ENCODE data around the gene KREMEN1.

KREMEN1 gene

GRCh38 chr22:29149841-29150555, 77.2 kb downstream of the KREMEN1 start:
- DNase-seq (ENCODE audit: low read depth): no peak

- DNase-seq (ENCODE audit: low read depth): no peak
Observed at GRCh38 chr22:29150701-29151100, 77.9 kb downstream of the KREMEN1 start.

- no peak for DNase-seq (ENCODE audit: low read depth)
Observed at GRCh38 chr22:29151316-29151715, 78.5 kb downstream of the KREMEN1 start.

- DNase-seq (ENCODE audit: low read depth): no peak
Observed at GRCh38 chr22:29152045-29152953, 79.5 kb downstream of the KREMEN1 start.

GRCh38 chr22:29152954-29153719, 80.3 kb downstream of the KREMEN1 start:
- DNase-seq (ENCODE audit: low read depth): no peak

- peak; percentile 64 for DNase-seq (ENCODE audit: low read depth)
Observed at GRCh38 chr22:29154364-29155048, 81.7 kb downstream of the KREMEN1 start.

GRCh38 chr22:29155966-29156365, 83.1 kb downstream of the KREMEN1 start:
- no peak for DNase-seq (ENCODE audit: low read depth)

- no peak for DNase-seq (ENCODE audit: low read depth)
Observed at GRCh38 chr22:29156507-29156906, 83.7 kb downstream of the KREMEN1 start.

- no peak for DNase-seq (ENCODE audit: low read depth)
Observed at GRCh38 chr22:29157759-29158535, 85.1 kb downstream of the KREMEN1 start.

GRCh38 chr22:29158546-29158945, 85.7 kb downstream of the KREMEN1 start:
- no peak for DNase-seq (ENCODE audit: low read depth)

GRCh38 chr22:29163808-29164207, 91.0 kb downstream of the KREMEN1 start:
- no peak for DNase-seq (ENCODE audit: low read depth)

- no peak for DNase-seq (ENCODE audit: low read depth)
Observed at GRCh38 chr22:29165321-29166060, 92.7 kb downstream of the KREMEN1 start.

- no peak for DNase-seq (ENCODE audit: low read depth)
Observed at GRCh38 chr22:29166180-29166579, 93.3 kb downstream of the KREMEN1 start.

- DNase-seq (ENCODE audit: low read depth): peak; percentile 9
Observed at GRCh38 chr22:29167032-29167911, 94.4 kb downstream of the KREMEN1 start.

GRCh38 chr22:29171721-29172120, 98.9 kb downstream of the KREMEN1 start:
- DNase-seq (ENCODE audit: low read depth): no peak

GRCh38 chr22:29172216-29172615, 99.4 kb downstream of the KREMEN1 start:
- DNase-seq (ENCODE audit: low read depth): no peak

GRCh38 chr22:29175312-29175835, 102.5 kb downstream of the KREMEN1 start:
- DNase-seq (ENCODE audit: low read depth): no peak

GRCh38 chr22:29183971-29184848, 111.4 kb downstream of the KREMEN1 start:
- no peak for DNase-seq (ENCODE audit: low read depth)
